ENCODE data around the gene SUSD1.

- TF ChIP-seq CTCF (IDR thresholded peaks at IDR 0.05) = no peak
- TF ChIP-seq POLR2AphosphoS5 (IDR thresholded peaks at IDR 0.05) = no peak
- no peak for TF ChIP-seq EP300 (IDR thresholded peaks at IDR 0.05)
Observed at GRCh38 chr9:112069318-112070169, 105.6 kb downstream of the SUSD1 start.
